H9 (cell line): ENCODE measurements around the gene ADARB2. TPM values are rescaled to one million over a fixed set of nuclear protein-coding genes. Genes with fewer than 3 reads are reported as not detected.
A peak's percentile ranks its signal among the peaks of the same experiment; 100 is the strongest.

Source experiments
- DNase-seq: peaks from one replicate; pipeline ENCODE4 v3.0.0-alpha.2; 2017
- H2AFZ ChIP-seq: one replicate; pipeline ENCODE4 v1.6.1; 2013; ENCODE audit warnings: mild to moderate bottlenecking, low read length, control low read depth, moderate library complexity
- H2AK5ac ChIP-seq: 2 replicates; pipeline ENCODE4 v1.6.1; 2013; ENCODE audit warnings: low read length, control low read depth, mixed read lengths; ENCODE audit not compliant: insufficient read length
- H2BK120ac ChIP-seq: one replicate; pipeline ENCODE4 v1.6.1; 2013; ENCODE audit warnings: low read depth, mild to moderate bottlenecking, low read length, control low read depth, inconsistent platforms; ENCODE audit not compliant: poor library complexity, severe bottlenecking
- H2BK12ac ChIP-seq: 2 replicates; pipeline ENCODE4 v1.6.1; 2013; ENCODE audit warnings: low read length, control low read depth, mixed read lengths, low read depth; ENCODE audit not compliant: insufficient read length
- H2BK15ac ChIP-seq: 2 replicates; pipeline ENCODE4 v1.6.1; 2013; ENCODE audit warnings: low read depth, low read length, control low read depth
- H2BK20ac ChIP-seq: one replicate; pipeline ENCODE4 v1.6.1; 2013; ENCODE audit warnings: low read depth, mild to moderate bottlenecking, low read length, control low read depth, inconsistent platforms; ENCODE audit not compliant: poor library complexity, severe bottlenecking
- H2BK5ac ChIP-seq: 2 replicates; pipeline ENCODE4 v1.6.1; 2013; ENCODE audit warnings: low read length, control low read depth, mixed read lengths; ENCODE audit not compliant: insufficient read length
- H3K14ac ChIP-seq: 2 replicates; pipeline ENCODE4 v1.6.1; 2013; ENCODE audit warnings: low read length, control low read depth; ENCODE audit not compliant: insufficient read depth
- H3K18ac ChIP-seq: 2 replicates; pipeline ENCODE4 v1.6.1; 2013; ENCODE audit warnings: low read depth, mild to moderate bottlenecking, mixed read lengths, low read length, control low read depth; ENCODE audit not compliant: insufficient read length
- H3K23ac ChIP-seq: 2 replicates; pipeline ENCODE4 v1.6.1; 2013; ENCODE audit warnings: low read length, control low read depth, mixed read lengths, low read depth; ENCODE audit not compliant: insufficient read length
- H3K23me2 ChIP-seq: 2 replicates; pipeline ENCODE4 v1.6.1; 2013; ENCODE audit warnings: low read depth, mild to moderate bottlenecking, mixed read lengths, low read length, control low read depth; ENCODE audit not compliant: insufficient read length, poor library complexity, severe bottlenecking
- H3K27ac ChIP-seq: 2 replicates; pipeline ENCODE4 v1.5.1; 2013; ENCODE audit warnings: low read length, control low read depth, mixed read lengths, low read depth; ENCODE audit not compliant: insufficient read length
- H3K27me3 ChIP-seq: 2 replicates; pipeline ENCODE4 v1.6.1; 2013; ENCODE audit warnings: low read length, control low read depth, inconsistent platforms; ENCODE audit not compliant: insufficient read depth
- H3K4ac ChIP-seq: 2 replicates; pipeline ENCODE4 v1.6.1; 2013; ENCODE audit warnings: low read depth, mild to moderate bottlenecking, control low read depth, inconsistent platforms, low read length, moderate library complexity
- H3K4me1 ChIP-seq: 2 replicates; pipeline ENCODE4 v1.6.1; 2013; ENCODE audit warnings: low read length, control low read depth, inconsistent platforms; ENCODE audit not compliant: insufficient read depth
- H3K4me2 ChIP-seq: 2 replicates; pipeline ENCODE4 v1.6.1; 2013; ENCODE audit warnings: low read length, control low read depth, mixed read lengths; ENCODE audit not compliant: insufficient read length, insufficient read depth
- H3K56ac ChIP-seq: 2 replicates; pipeline ENCODE4 v1.6.1; 2013; ENCODE audit warnings: low read depth, mild to moderate bottlenecking, mixed read lengths, low read length, control low read depth; ENCODE audit not compliant: insufficient read length
- H3K79me1 ChIP-seq: 2 replicates; pipeline ENCODE4 v1.6.1; 2013; ENCODE audit warnings: low read depth, mild to moderate bottlenecking, moderate library complexity, low read length, control low read depth, inconsistent platforms; ENCODE audit not compliant: insufficient read depth, poor library complexity, severe bottlenecking
- H3K79me2 ChIP-seq: 2 replicates; pipeline ENCODE4 v1.6.1; 2013; ENCODE audit warnings: low read length, control low read depth, inconsistent platforms; ENCODE audit not compliant: insufficient read depth
- H3K9ac ChIP-seq: 2 replicates; pipeline ENCODE4 v1.6.1; 2013; ENCODE audit warnings: low read length, control low read depth, mixed read lengths; ENCODE audit not compliant: insufficient read length; ENCODE audit errors: extremely low read depth
- H3K9me3 ChIP-seq: one replicate; pipeline ENCODE4 v1.6.1; 2013; ENCODE audit warnings: low read depth, low read length, inconsistent platforms; ENCODE audit not compliant: control insufficient read depth
- H3T11ph ChIP-seq: one replicate; pipeline ENCODE4 v1.6.1; 2013; ENCODE audit warnings: mild to moderate bottlenecking, low read length, control low read depth, inconsistent platforms
- H4K20me1 ChIP-seq: one replicate; pipeline ENCODE4 v1.6.1; 2013; ENCODE audit not compliant: control insufficient read depth, insufficient read length, insufficient read depth
- H4K5ac ChIP-seq: 2 replicates; pipeline ENCODE4 v1.6.1; 2013; ENCODE audit warnings: low read depth, mild to moderate bottlenecking, mixed read lengths, low read length, control low read depth; ENCODE audit not compliant: insufficient read length
- H4K8ac ChIP-seq: replicated peaks from 2 replicates; pipeline ENCODE4 v1.6.1; 2013; ENCODE audit warnings: low read length, control low read depth, mixed read lengths, low read depth; ENCODE audit not compliant: insufficient read length
- H4K91ac ChIP-seq: 2 replicates; pipeline ENCODE4 v1.6.1; 2013; ENCODE audit warnings: low read depth, mild to moderate bottlenecking, moderate library complexity, mixed read lengths, low read length, control low read depth; ENCODE audit not compliant: insufficient read length
- H3K27ac Mint-ChIP-seq, 3 experiments: 2 replicates in 2 of 3; 3 replicates in 1 of 3; pipeline ENCODE4 v1.8.0; 2020 to 2021; ENCODE audit warnings: mixed read lengths in 3 of 3, mild to moderate bottlenecking in 1 of 3, moderate library complexity in 1 of 3
- H3K27me3 Mint-ChIP-seq: 2 replicates; pipeline ENCODE4 v1.8.0; 2021; ENCODE audit warnings: low read depth, mild to moderate bottlenecking, moderate library complexity, mixed read lengths
- H3K36me3 Mint-ChIP-seq, 3 experiments: 2 replicates in 2 of 3; 3 replicates in 1 of 3; pipeline ENCODE4 v1.8.0; 2020 to 2021; ENCODE audit warnings: low read depth in 3 of 3, mixed read lengths in 3 of 3; ENCODE audit not compliant: insufficient read depth in 1 of 3
- H3K4me1 Mint-ChIP-seq, 2 experiments: 2 replicates each; pipeline ENCODE4 v1.8.0; 2020; ENCODE audit warnings: mixed read lengths in 2 of 2
- H3K4me3 Mint-ChIP-seq, 2 experiments: 2 replicates in 1 of 2; 3 replicates in 1 of 2; pipeline ENCODE4 v1.8.0; 2020 to 2021; ENCODE audit warnings: mild to moderate bottlenecking in 2 of 2, mixed read lengths in 2 of 2, moderate library complexity in 1 of 2
- H3K9me3 Mint-ChIP-seq, 2 experiments: 2 replicates in 1 of 2; 3 replicates in 1 of 2; pipeline ENCODE4 v1.8.0; 2020; ENCODE audit warnings: mild to moderate bottlenecking in 2 of 2, mixed read lengths in 2 of 2, moderate library complexity in 1 of 2
- WGBS: extraction: QIAGEN DNeasy Blood & Tissue Kit; methylation state at CpG from one replicate; pipeline ENCODE4 v1.1.7; 2013; ENCODE audit warnings: missing lambda C conversion rate, low lambda C conversion rate, mixed read lengths; ENCODE audit not compliant: insufficient read length; ENCODE audit errors: extremely low coverage; 5-methylcytosine and 5-hydroxymethylcytosine counted together
- total RNA-seq: library from RNA; stranded (reverse); gene quantifications from 2 replicates; pipeline ENCODE4 v1.2.1, GENCODE V29; 2021
- TF ChIP-seq, protein P1 (sequence below): fragments of 200-600 bp; sonication (generic); conservative IDR thresholded peaks from 3 replicates; pipeline ENCODE4 v1.8.0; 2021; ENCODE audit warnings: antibody characterized with exemption, mild to moderate bottlenecking

The ADARB2 gene
- total RNA-seq, 1 experiment from 2014 or later = 0.87 TPM

DNA sequence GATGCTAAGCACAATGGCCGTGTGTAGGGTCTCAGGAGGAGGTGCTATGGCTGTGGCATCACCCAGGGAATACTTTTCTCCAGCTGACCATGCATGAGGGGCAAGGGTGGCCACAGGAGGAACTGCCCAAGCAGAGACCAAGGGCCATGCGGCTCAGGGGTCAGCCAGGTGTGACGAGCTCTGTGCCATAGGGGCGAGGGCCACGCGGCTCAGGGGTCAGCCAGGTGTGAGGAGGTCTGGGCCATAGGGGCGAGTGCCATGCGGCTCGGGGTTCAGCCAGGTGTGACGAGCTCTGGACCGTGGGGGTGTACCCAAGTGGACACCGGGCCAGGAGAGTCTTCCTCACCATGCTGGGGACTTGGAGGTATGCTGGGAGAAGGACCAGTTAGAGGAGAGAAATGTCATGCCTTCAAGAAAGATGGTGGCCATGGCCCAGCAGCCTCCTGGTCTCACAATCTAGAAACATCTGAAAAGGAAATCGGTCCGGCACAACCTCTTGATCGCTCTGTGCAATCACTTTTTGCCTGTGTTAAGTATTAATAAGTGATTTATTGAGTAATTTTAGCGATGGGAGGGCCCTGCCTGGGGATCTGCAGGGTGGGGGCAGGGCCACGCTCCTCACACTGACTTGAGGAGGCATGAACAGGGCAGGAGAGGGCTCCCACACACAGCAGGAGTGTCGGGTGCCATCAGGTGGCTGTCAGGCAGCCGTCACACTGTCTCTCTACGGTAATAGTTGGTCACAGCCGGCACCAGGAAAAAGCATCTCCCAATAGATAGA, 265.0 kb downstream of the ADARB2 start:
- no peak overlapping the region for H3K18ac ChIP-seq
- H3T11ph ChIP-seq = no peak overlapping the region
- no peaks in the 10 kb centered on the region for H3K4me1 ChIP-seq
- no peak overlapping the region for H2BK20ac ChIP-seq
- no peaks in the 10 kb centered on the region for H3K79me2 ChIP-seq
- H3K4ac ChIP-seq = no peak overlapping the region
- no peak overlapping the region for H2BK15ac ChIP-seq
- H3K9ac ChIP-seq = no peak overlapping the region
- H2AFZ ChIP-seq = no peak overlapping the region
- H4K5ac ChIP-seq = no peak overlapping the region
- H3K79me1 ChIP-seq = no peaks in the 10 kb centered on the region
- H3K27me3 ChIP-seq = no peaks in the 10 kb centered on the region
- no peak overlapping the region for H3K4me3 Mint-ChIP-seq
- no peaks in the 10 kb centered on the region for H4K20me1 ChIP-seq
- H3K23ac ChIP-seq = no peak overlapping the region
- H3K27ac ChIP-seq = no peak overlapping the region
- no peak overlapping the region for H2AK5ac ChIP-seq
- no peak for DNase-seq
- no peak overlapping the region for H2BK12ac ChIP-seq
- peaks cover 2 to 6% (median 2%) of the 10 kb centered on the region in 3 experiments; a peak in 6 of 7 replicates for H3K36me3 Mint-ChIP-seq
- H3K27ac Mint-ChIP-seq = peak overlapping the region in 1 of 3 experiments; percentile 38; a peak in 1 of 7 replicates
- no peak overlapping the region for H2BK5ac ChIP-seq
- H3K9me3 Mint-ChIP-seq = peaks cover 7 to 9% of the 10 kb centered on the region in 2 experiments
- H2BK120ac ChIP-seq = no peak overlapping the region
- H3K27me3 Mint-ChIP-seq = peaks cover 2% of the 10 kb centered on the region; the same call in 1 of the 2 replicates
- no peaks in the 10 kb centered on the region for H3K23me2 ChIP-seq
- no peaks in the 10 kb centered on the region for H3K9me3 ChIP-seq
- WGBS = no CpG with 5 or more reads among the region's 21 CpGs
- H3K4me1 Mint-ChIP-seq = peaks cover 26 to 27% of the 10 kb centered on the region in 2 experiments
- no peak overlapping the region for H4K8ac ChIP-seq
- no peak overlapping the region for H4K91ac ChIP-seq
- no peak overlapping the region for H3K4me2 ChIP-seq
- TF ChIP-seq, protein P1, sequence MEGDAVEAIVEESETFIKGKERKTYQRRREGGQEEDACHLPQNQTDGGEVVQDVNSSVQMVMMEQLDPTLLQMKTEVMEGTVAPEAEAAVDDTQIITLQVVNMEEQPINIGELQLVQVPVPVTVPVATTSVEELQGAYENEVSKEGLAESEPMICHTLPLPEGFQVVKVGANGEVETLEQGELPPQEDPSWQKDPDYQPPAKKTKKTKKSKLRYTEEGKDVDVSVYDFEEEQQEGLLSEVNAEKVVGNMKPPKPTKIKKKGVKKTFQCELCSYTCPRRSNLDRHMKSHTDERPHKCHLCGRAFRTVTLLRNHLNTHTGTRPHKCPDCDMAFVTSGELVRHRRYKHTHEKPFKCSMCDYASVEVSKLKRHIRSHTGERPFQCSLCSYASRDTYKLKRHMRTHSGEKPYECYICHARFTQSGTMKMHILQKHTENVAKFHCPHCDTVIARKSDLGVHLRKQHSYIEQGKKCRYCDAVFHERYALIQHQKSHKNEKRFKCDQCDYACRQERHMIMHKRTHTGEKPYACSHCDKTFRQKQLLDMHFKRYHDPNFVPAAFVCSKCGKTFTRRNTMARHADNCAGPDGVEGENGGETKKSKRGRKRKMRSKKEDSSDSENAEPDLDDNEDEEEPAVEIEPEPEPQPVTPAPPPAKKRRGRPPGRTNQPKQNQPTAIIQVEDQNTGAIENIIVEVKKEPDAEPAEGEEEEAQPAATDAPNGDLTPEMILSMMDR = no peak
- H3K56ac ChIP-seq = no peak overlapping the region
- no peak overlapping the region for H3K14ac ChIP-seq
